HG03045 (cell line): Measurements from ENCODE around the gene PEAK3.

ENCODE experiments used
- ATAC-seq: cut with Tn5 transposase; IDR thresholded peaks from one replicate; pipeline ENCODE4 v1.9.1; 2021; ENCODE audit warnings: mild to moderate bottlenecking, moderate library complexity; ENCODE audit not compliant: unreplicated experiment

PEAK3 gene

GRCh38 chr19:2315818-2316353 is 33.9 kb upstream of the PEAK3 start:
- ATAC-seq: no peak

GRCh38 chr19:2315121-2315817 is 33.3 kb upstream of the PEAK3 start:
- no peak for ATAC-seq

- ATAC-seq: no peak
Measured at GRCh38 chr19:2312820-2313501, 31.0 kb upstream of the PEAK3 start.

GRCh38 chr19:2311093-2311492 is 29.1 kb upstream of the PEAK3 start:
- no peak for ATAC-seq

GRCh38 chr19:2309734-2310362 is 27.9 kb upstream of the PEAK3 start:
- no peak for ATAC-seq

- no peak for ATAC-seq
Measured at GRCh38 chr19:2308114-2308556, 26.2 kb upstream of the PEAK3 start, which contains the start of gene LINGO3. Gene LINGO3, minus strand, starts transcription at chr19:2308154. Its CDS starts 16,378 bp downstream, at chr19:2291776.

- ATAC-seq: no peak
Measured at GRCh38 chr19:2307518-2308012, 25.6 kb upstream of the PEAK3 start.

GRCh38 chr19:2306971-2307370 is 25.0 kb upstream of the PEAK3 start:
- ATAC-seq: no peak

- ATAC-seq: no peak
Measured at GRCh38 chr19:2306281-2306806, 24.4 kb upstream of the PEAK3 start.

- no peak for ATAC-seq
Measured at GRCh38 chr19:2305452-2306280, 23.7 kb upstream of the PEAK3 start.

- ATAC-seq: no peak
Measured at GRCh38 chr19:2303211-2303798, 21.3 kb upstream of the PEAK3 start.

- no peak for ATAC-seq
Measured at GRCh38 chr19:2302319-2303210, 20.6 kb upstream of the PEAK3 start.

GRCh38 chr19:2300533-2300932 is 18.6 kb upstream of the PEAK3 start:
- ATAC-seq: no peak

- ATAC-seq: no peak
Measured at GRCh38 chr19:2296141-2296540, 14.2 kb upstream of the PEAK3 start.

- no peak for ATAC-seq
Measured at GRCh38 chr19:2294687-2295335, 12.8 kb upstream of the PEAK3 start.

- ATAC-seq: no peak
Measured at GRCh38 chr19:2291185-2291751, 9.3 kb upstream of the PEAK3 start.

GRCh38 chr19:2290441-2291184 is 8.6 kb upstream of the PEAK3 start:
- no peak for ATAC-seq
